Neural cell (in vitro differentiated cells): ENCODE results near the gene SMIM14.

ENCODE experiments used
- EP300 ChIP-seq: fragments of 450-650 bp; conservative IDR thresholded peaks from 2 replicates; pipeline ENCODE4 v1.6.1; 2014; ENCODE audit warnings: antibody characterized with exemption, mild to moderate bottlenecking, moderate library complexity; ENCODE audit not compliant: poor library complexity, severe bottlenecking
- EZH2 ChIP-seq: fragments of 200-600, 300-800 bp; shearing (Covaris generic), sonication (generic); IDR thresholded peaks from 2 replicates; pipeline ENCODE4 v1.6.1; 2014; ENCODE audit warnings: antibody characterized with exemption, low read length, borderline replicate concordance, mild to moderate bottlenecking; ENCODE audit not compliant: insufficient read depth, poor library complexity, severe bottlenecking
- MXI1 ChIP-seq: fragments of 450-650 bp; conservative IDR thresholded peaks from 2 replicates; pipeline ENCODE4 v1.6.1; 2014; ENCODE audit warnings: antibody characterized with exemption, mild to moderate bottlenecking; ENCODE audit not compliant: poor library complexity, severe bottlenecking
- POLR2AphosphoS5 ChIP-seq: IDR thresholded peaks from 2 replicates; pipeline ENCODE4 v1.6.1; 2012
- RAD21 ChIP-seq: fragments of 450-650 bp; conservative IDR thresholded peaks from 2 replicates; pipeline ENCODE4 v1.6.1; 2014; ENCODE audit warnings: antibody characterized with exemption, mild to moderate bottlenecking, moderate library complexity
- SMC3 ChIP-seq: fragments of 450-650 bp; conservative IDR thresholded peaks from 2 replicates; pipeline ENCODE4 v1.6.1; 2014; ENCODE audit warnings: antibody characterized with exemption, mild to moderate bottlenecking, moderate library complexity; ENCODE audit not compliant: poor library complexity
- TAF1 ChIP-seq: IDR thresholded peaks from 2 replicates; pipeline ENCODE4 v1.6.1; 2012; ENCODE audit warnings: low read depth
- TF ChIP-seq, protein P1 (sequence below): fragments of 450-650 bp; IDR thresholded peaks from 2 replicates; pipeline ENCODE4 v1.5.1; 2014; ENCODE audit warnings: antibody characterized with exemption, mild to moderate bottlenecking, moderate library complexity; ENCODE audit not compliant: poor library complexity, severe bottlenecking
- TF ChIP-seq, protein P2 (sequence below): IDR thresholded peaks from 2 replicates; pipeline ENCODE4 v1.6.1; 2012; ENCODE audit warnings: borderline replicate concordance

- TF ChIP-seq, protein P1, sequence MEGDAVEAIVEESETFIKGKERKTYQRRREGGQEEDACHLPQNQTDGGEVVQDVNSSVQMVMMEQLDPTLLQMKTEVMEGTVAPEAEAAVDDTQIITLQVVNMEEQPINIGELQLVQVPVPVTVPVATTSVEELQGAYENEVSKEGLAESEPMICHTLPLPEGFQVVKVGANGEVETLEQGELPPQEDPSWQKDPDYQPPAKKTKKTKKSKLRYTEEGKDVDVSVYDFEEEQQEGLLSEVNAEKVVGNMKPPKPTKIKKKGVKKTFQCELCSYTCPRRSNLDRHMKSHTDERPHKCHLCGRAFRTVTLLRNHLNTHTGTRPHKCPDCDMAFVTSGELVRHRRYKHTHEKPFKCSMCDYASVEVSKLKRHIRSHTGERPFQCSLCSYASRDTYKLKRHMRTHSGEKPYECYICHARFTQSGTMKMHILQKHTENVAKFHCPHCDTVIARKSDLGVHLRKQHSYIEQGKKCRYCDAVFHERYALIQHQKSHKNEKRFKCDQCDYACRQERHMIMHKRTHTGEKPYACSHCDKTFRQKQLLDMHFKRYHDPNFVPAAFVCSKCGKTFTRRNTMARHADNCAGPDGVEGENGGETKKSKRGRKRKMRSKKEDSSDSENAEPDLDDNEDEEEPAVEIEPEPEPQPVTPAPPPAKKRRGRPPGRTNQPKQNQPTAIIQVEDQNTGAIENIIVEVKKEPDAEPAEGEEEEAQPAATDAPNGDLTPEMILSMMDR = no peak
- TF ChIP-seq EP300 (no peak), POLR2AphosphoS5 (no peak), SMC3 (no peak), RAD21 (no peak), EZH2 (no peak), TAF1 (no peak), MXI1 (no peak)
- TF ChIP-seq, protein P2, sequence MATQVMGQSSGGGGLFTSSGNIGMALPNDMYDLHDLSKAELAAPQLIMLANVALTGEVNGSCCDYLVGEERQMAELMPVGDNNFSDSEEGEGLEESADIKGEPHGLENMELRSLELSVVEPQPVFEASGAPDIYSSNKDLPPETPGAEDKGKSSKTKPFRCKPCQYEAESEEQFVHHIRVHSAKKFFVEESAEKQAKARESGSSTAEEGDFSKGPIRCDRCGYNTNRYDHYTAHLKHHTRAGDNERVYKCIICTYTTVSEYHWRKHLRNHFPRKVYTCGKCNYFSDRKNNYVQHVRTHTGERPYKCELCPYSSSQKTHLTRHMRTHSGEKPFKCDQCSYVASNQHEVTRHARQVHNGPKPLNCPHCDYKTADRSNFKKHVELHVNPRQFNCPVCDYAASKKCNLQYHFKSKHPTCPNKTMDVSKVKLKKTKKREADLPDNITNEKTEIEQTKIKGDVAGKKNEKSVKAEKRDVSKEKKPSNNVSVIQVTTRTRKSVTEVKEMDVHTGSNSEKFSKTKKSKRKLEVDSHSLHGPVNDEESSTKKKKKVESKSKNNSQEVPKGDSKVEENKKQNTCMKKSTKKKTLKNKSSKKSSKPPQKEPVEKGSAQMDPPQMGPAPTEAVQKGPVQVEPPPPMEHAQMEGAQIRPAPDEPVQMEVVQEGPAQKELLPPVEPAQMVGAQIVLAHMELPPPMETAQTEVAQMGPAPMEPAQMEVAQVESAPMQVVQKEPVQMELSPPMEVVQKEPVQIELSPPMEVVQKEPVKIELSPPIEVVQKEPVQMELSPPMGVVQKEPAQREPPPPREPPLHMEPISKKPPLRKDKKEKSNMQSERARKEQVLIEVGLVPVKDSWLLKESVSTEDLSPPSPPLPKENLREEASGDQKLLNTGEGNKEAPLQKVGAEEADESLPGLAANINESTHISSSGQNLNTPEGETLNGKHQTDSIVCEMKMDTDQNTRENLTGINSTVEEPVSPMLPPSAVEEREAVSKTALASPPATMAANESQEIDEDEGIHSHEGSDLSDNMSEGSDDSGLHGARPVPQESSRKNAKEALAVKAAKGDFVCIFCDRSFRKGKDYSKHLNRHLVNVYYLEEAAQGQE = no peak
These were observed 90.1 kb downstream of the SMIM14 start for GRCh38 chr4:39548425-39549067.
